Activated CD8-positive, alpha-beta T cell treated with anti-CD3 and anti-CD28 coated beads for 36 hours (primary cell): ENCODE data around the gene NT5C1B. TPM values are rescaled to one million over a fixed set of nuclear protein-coding genes. Genes with fewer than 3 reads are reported as not detected.

Experiments used
- ATAC-seq: fragments of 200-7000 bp; cut with Tn5 transposase; one replicate; pipeline ENCODE4 v1.10.0; 2021; ENCODE audit warnings: mild to moderate bottlenecking, moderate library complexity
- CTCF ChIA-PET: fragments of 350-600 bp; sonication (Branson Sonifier 250); formaldehyde crosslinking; loops from one replicate; lab custom pipeline; 2021; ENCODE audit warnings: antibody characterized with exemption; lab: Charles Lee
- POLR2A ChIA-PET: fragments of 350-600 bp; sonication (Branson Sonifier 250); formaldehyde crosslinking; loops from one replicate; lab custom pipeline; 2021; ENCODE audit warnings: antibody characterized with exemption; lab: Charles Lee
- DNase-seq: peaks from one replicate; pipeline ENCODE4 v3.0.0-alpha.2; 2020
- H3K27ac Mint-ChIP-seq: one replicate; pipeline ENCODE4 v1.8.0; 2021; ENCODE audit warnings: mild to moderate bottlenecking, mixed read lengths
- H3K27me3 Mint-ChIP-seq: one replicate; pipeline ENCODE4 v1.8.0; 2021; ENCODE audit warnings: mixed read lengths
- H3K36me3 Mint-ChIP-seq: one replicate; pipeline ENCODE4 v1.8.0; 2021; ENCODE audit warnings: low read depth, mixed read lengths
- H3K4me1 Mint-ChIP-seq: one replicate; pipeline ENCODE4 v1.8.0; 2021; ENCODE audit warnings: low read depth, mixed read lengths
- H3K4me3 Mint-ChIP-seq: one replicate; pipeline ENCODE4 v1.8.0; 2021; ENCODE audit warnings: mild to moderate bottlenecking, moderate library complexity, mixed read lengths
- H3K9me3 Mint-ChIP-seq: one replicate; pipeline ENCODE4 v1.8.0; 2021; ENCODE audit warnings: mixed read lengths
- intact Hi-C: fragments of 100-400 bp; cut with micrococcal nuclease; formaldehyde crosslinking; loops from one replicate; pipeline ENCODE4 v1.10.0; 2022
- total RNA-seq, 2 experiments: library from RNA; stranded (reverse); gene quantifications; one replicate each; pipeline ENCODE4 v1.2.3, GENCODE V29; 2021
- TF ChIP-seq, protein P1 (sequence below): fragments of 200-600 bp; IDR thresholded peaks from one replicate; pipeline ENCODE4 v1.8.0; 2022; ENCODE audit warnings: antibody characterized with exemption, mild to moderate bottlenecking

The NT5C1B gene
- total RNA-seq, 2 experiments from 2014 or later = not detected

DNA sequence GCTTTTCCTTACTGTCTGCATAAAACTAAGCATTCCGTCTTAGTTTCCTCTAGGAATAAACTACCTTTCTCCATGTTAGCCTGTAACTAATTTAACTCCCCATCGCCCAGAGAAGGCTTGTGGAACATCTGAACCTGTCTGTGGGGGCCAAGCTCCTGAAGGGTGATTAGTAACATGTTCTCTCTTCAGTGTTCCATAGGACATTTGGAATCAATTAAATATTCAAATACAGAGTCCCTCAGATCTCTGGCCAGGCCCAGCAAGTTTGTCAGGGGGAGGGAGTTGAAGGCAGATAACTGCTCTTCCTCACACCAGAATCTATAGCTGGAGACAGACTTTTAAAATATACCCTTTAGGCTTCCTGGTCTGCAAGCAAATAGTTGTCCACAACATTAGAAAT lies 37.7 kb downstream of the NT5C1B start:
- POLR2A ChIA-PET = no interaction called here
- no peaks in the 10 kb centered on the region for H3K27me3 Mint-ChIP-seq

DNA sequence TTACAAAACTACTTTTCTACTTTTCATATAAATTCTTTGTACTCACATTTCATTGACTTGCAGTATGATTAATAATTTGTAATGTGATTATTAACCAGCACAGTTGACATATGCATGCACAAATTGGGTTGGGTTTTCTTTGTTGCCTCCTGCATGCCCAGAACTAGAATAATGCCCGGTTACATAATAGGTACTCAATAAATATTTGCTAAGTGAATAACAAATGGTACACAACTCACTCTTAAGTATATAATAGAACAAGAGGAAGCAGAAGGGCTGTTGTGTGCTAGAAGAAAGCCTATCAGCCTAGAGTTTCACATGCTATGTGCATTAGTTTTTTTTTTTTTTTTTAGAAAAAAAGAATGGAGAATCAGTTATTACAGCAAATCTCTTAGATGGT lies 38.2 kb downstream of the NT5C1B start:
- no peaks in the 10 kb centered on the region for H3K27me3 Mint-ChIP-seq
- ATAC-seq (no peak), DNase-seq (no peak)
- no peaks in the 10 kb centered on the region for H3K9me3 Mint-ChIP-seq
- intact Hi-C loops = loop anchor here (10.0 kb wide), 1 partner anchor 804 kb away; the partner anchor contains the start of gene OSR1
- POLR2A ChIA-PET = no interaction called here
- no peak overlapping the region for H3K4me3 Mint-ChIP-seq
- TF ChIP-seq, protein P1, sequence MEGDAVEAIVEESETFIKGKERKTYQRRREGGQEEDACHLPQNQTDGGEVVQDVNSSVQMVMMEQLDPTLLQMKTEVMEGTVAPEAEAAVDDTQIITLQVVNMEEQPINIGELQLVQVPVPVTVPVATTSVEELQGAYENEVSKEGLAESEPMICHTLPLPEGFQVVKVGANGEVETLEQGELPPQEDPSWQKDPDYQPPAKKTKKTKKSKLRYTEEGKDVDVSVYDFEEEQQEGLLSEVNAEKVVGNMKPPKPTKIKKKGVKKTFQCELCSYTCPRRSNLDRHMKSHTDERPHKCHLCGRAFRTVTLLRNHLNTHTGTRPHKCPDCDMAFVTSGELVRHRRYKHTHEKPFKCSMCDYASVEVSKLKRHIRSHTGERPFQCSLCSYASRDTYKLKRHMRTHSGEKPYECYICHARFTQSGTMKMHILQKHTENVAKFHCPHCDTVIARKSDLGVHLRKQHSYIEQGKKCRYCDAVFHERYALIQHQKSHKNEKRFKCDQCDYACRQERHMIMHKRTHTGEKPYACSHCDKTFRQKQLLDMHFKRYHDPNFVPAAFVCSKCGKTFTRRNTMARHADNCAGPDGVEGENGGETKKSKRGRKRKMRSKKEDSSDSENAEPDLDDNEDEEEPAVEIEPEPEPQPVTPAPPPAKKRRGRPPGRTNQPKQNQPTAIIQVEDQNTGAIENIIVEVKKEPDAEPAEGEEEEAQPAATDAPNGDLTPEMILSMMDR = no peak
- no peak overlapping the region for H3K27ac Mint-ChIP-seq
- peaks cover 32% of the 10 kb centered on the region for H3K36me3 Mint-ChIP-seq
- peaks cover 69% of the 10 kb centered on the region for H3K4me1 Mint-ChIP-seq
- CTCF ChIA-PET = no interaction called here

More for the DNA sequence above, 37.7 kb downstream of the NT5C1B start:
- no peak for ATAC-seq
- H3K9me3 Mint-ChIP-seq = no peaks in the 10 kb centered on the region
- H3K36me3 Mint-ChIP-seq = peaks cover 35% of the 10 kb centered on the region
- CTCF ChIA-PET = no interaction called here
- intact Hi-C loops = loop anchor here (10.0 kb wide), 1 partner anchor 803 kb away; the partner anchor contains the start of gene OSR1
- H3K4me1 Mint-ChIP-seq = peaks cover 68% of the 10 kb centered on the region
- no peak overlapping the region for H3K4me3 Mint-ChIP-seq
- TF ChIP-seq, protein P1 = no peak
- H3K27ac Mint-ChIP-seq = no peak overlapping the region
- DNase-seq = no peak

DNA sequence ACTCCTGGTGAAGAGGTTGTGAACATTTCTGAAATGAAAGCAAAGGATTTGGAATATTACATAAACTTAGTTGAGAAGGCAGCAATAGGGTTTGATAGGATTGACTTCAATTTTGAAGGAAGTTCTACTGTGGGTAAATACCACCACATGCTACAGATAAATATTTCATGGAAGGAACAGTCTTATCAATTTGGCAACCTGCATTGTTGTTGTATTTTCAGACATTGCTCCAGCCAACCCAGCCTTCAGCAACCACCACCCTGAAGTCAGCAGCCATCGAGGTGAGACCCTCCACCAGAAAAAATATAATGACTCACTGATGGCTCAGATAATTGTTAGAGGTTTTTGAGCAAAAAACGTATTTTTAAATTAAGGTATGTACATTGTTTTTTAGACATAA lies 38.9 kb downstream of the NT5C1B start:
- H3K36me3 Mint-ChIP-seq = peaks cover 28% of the 10 kb centered on the region
- POLR2A ChIA-PET = no interaction called here
- H3K9me3 Mint-ChIP-seq = no peaks in the 10 kb centered on the region
- TF ChIP-seq, protein P1 = no peak
- intact Hi-C loops = loop anchor here (10.0 kb wide), 1 partner anchor 804 kb away; the partner anchor contains the start of gene OSR1
- H3K27me3 Mint-ChIP-seq = no peaks in the 10 kb centered on the region
- no peak for DNase-seq
- no peak overlapping the region for H3K27ac Mint-ChIP-seq
- H3K4me1 Mint-ChIP-seq = peaks cover 72% of the 10 kb centered on the region
- ATAC-seq = no peak
- CTCF ChIA-PET = no interaction called here
- no peak overlapping the region for H3K4me3 Mint-ChIP-seq

DNA sequence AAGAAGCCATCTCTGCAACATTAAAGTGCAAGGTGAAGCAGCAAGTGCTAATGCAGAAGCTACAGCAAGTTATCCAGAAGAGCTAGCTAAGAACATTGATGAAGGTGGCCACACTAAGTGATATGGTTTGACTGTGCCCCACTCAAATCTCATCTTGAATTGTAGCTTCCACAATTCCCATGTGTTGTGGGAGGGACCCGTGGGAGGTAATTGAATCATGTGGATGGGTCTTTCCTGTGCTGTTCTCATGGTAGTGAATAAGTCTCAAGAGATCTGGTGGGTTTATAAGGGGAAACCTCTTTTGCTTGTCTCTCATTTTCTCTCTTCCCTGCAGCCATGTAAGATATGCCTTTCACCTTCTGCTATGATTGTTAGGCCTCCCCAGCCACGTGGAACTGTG lies 40.3 kb downstream of the NT5C1B start:
- H3K4me3 Mint-ChIP-seq = no peak overlapping the region
- no peaks in the 10 kb centered on the region for H3K27me3 Mint-ChIP-seq
- H3K9me3 Mint-ChIP-seq = no peaks in the 10 kb centered on the region
- TF ChIP-seq, protein P1 = no peak
- H3K27ac Mint-ChIP-seq = no peak overlapping the region
- no peak for DNase-seq
- ChIA-PET CTCF (interaction anchor here (0.9 kb wide), 1 partner anchor 10 kb away, joined by 3 read pairs; no protein-coding TSS in a partner anchor), POLR2A (interaction anchor here (0.8 to 1.8 kb wide), 2 partner anchors 10 to 725 kb away, joined by 3 to 6 read pairs; no protein-coding TSS in a partner anchor)
- intact Hi-C loops = no loop called here
- peaks cover 19% of the 10 kb centered on the region for H3K36me3 Mint-ChIP-seq
- ATAC-seq = no peak
- peaks cover 72% of the 10 kb centered on the region for H3K4me1 Mint-ChIP-seq

DNA sequence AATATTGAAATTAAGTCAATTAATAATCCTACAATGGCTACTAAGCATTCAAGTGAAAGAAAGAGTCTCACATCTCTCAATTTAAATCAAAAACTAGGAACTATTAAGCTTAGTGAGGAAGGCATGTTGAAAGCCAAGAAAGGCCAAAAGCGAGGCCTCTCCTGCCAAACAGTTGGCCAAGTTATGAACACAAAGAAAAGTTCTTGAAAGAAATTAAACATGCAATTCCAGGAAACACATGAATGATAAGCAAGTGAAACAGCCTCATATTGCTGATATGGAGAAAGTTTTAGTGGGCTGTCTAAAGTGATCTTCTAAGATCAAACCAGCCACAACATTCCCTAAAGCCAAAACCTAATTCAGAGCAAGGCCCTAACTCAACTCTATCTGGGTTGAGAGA lies 40.7 kb downstream of the NT5C1B start:
- Mint-ChIP-seq H3K4me1 (peaks cover 70% of the 10 kb centered on the region), H3K27me3 (no peaks in the 10 kb centered on the region), H3K4me3 (no peak overlapping the region), H3K27ac (no peak overlapping the region), H3K9me3 (no peaks in the 10 kb centered on the region), H3K36me3 (peaks cover 17% of the 10 kb centered on the region)
- CTCF ChIA-PET = interaction anchor here (0.9 kb wide), 1 partner anchor 10 kb away, joined by 3 read pairs; no protein-coding TSS in a partner anchor
- no peak for ATAC-seq
- TF ChIP-seq, protein P1 = no peak
- POLR2A ChIA-PET = interaction anchor here (0.8 to 1.8 kb wide), 2 partner anchors 11 to 725 kb away, joined by 3 to 6 read pairs; no protein-coding TSS in a partner anchor
- DNase-seq = no peak
- intact Hi-C loops = no loop called here
